Endothelial cell of umbilical vein (primary cell): ENCODE results near the gene CARS1. TPM values are rescaled to one million over a fixed set of nuclear protein-coding genes. Genes with fewer than 3 reads are reported as not detected.

Experiments
- BruUV-seq: library from RNA; stranded (reverse); fragments of 400-500 nt; replicated peaks from 2 replicates; lab custom pipeline; 2021; lab: Mats Ljungman, UMichigan
- CTCF ChIA-PET: fragments of 300-600, 350-600 bp; sonication (Branson Sonifier 250); formaldehyde crosslinking; loops from one replicate; lab custom pipeline; 2021; ENCODE audit warnings: antibody characterized with exemption, inconsistent platforms; lab: Charles Lee
- POLR2A ChIA-PET: fragments of 300-600, 350-600 bp; sonication (Branson Sonifier 250); formaldehyde crosslinking; loops from one replicate; lab custom pipeline; 2021; ENCODE audit warnings: antibody characterized with exemption, inconsistent platforms; lab: Charles Lee
- DNase-seq: peaks from one replicate; pipeline ENCODE4 v3.0.0-alpha.2; 2011; ENCODE audit warnings: low read depth, low spot score
- FAIRE-seq: peaks from 2 replicates; lab custom pipeline; 2011; peaks lifted over from hg19 to GRCh38; lab: Jason Lieb, UNC
- H2AFZ ChIP-seq: 2 replicates; pipeline ENCODE4 v1.6.0; 2012; ENCODE audit warnings: low read depth, low read length, control low read depth, inconsistent platforms
- H3K27ac ChIP-seq: 2 replicates; pipeline ENCODE4 v1.5.1; 2011; ENCODE audit warnings: low read depth, mild to moderate bottlenecking, control low read depth, low read length, moderate library complexity; ENCODE audit not compliant: insufficient read depth
- H3K27me3 ChIP-seq, 2 experiments: 2 replicates each; pipeline versions ENCODE4 v1.6.0 to v1.6.1; 2011; ENCODE audit warnings: low read length in 2 of 2, mixed read lengths in 1 of 2; ENCODE audit not compliant: control insufficient read depth in 2 of 2, insufficient read depth in 2 of 2
- H3K36me3 ChIP-seq, 2 experiments: 2 replicates in 1 of 2; 3 replicates in 1 of 2; pipeline ENCODE4 v1.5.1; 2011; ENCODE audit warnings: low read length in 2 of 2, mild to moderate bottlenecking in 1 of 2, moderate library complexity in 1 of 2; ENCODE audit not compliant: control insufficient read depth in 2 of 2, insufficient read depth in 2 of 2; ENCODE audit errors: extremely low read depth in 1 of 2
- H3K4me1 ChIP-seq: 3 replicates; pipeline ENCODE4 v1.5.1; 2011; ENCODE audit warnings: mild to moderate bottlenecking, low read length; ENCODE audit not compliant: control insufficient read depth, insufficient read depth; ENCODE audit errors: extremely low read depth
- H3K4me2 ChIP-seq: 2 replicates; pipeline ENCODE4 v1.6.1; 2011; ENCODE audit warnings: low read length, control low read depth, mixed read lengths; ENCODE audit not compliant: insufficient read depth
- H3K4me3 ChIP-seq, 3 experiments: fragments of 200-600 bp in 1 of 3; sonication (generic), shearing (Covaris generic) in 1 of 3; replicated peaks in 1 of 3; 2 replicates each; pipeline ENCODE4 v1.5.1; 2011 to 2016; ENCODE audit warnings: control low read depth in 3 of 3, low read length in 3 of 3, mild to moderate bottlenecking in 2 of 3, inconsistent platforms in 1 of 3, low read depth in 1 of 3, moderate library complexity in 1 of 3; ENCODE audit not compliant: insufficient read depth in 1 of 3
- H3K79me2 ChIP-seq: 2 replicates; pipeline ENCODE4 v1.6.0; 2012; ENCODE audit warnings: low read length, inconsistent platforms; ENCODE audit not compliant: control insufficient read depth, insufficient read depth
- H3K9ac ChIP-seq: replicated peaks from 2 replicates; pipeline ENCODE3; 2011; ENCODE audit warnings: low read length, control low read depth; ENCODE audit not compliant: insufficient read depth; ENCODE audit errors: extremely low read depth
- H3K9me1 ChIP-seq: replicated peaks from 3 replicates; pipeline ENCODE4 v1.6.0; 2011; ENCODE audit warnings: mild to moderate bottlenecking, low read length; ENCODE audit not compliant: control insufficient read depth, insufficient read depth; ENCODE audit errors: extremely low read depth
- H3K9me3 ChIP-seq: replicated peaks from 2 replicates; pipeline ENCODE4 v1.5.1; 2012; ENCODE audit warnings: low read length, inconsistent platforms; ENCODE audit not compliant: control insufficient read depth, insufficient read depth
- H4K20me1 ChIP-seq: replicated peaks from 2 replicates; pipeline ENCODE3; 2011; ENCODE audit warnings: mild to moderate bottlenecking, low read length; ENCODE audit not compliant: control insufficient read depth, insufficient read depth; ENCODE audit errors: extremely low read depth
- CTCF ChIP-seq, 2 donors: IDR thresholded peaks; 1 replicate in 1 of 2; 2 replicates in 1 of 2; pipeline ENCODE4 v1.5.1; 2011; ENCODE audit warnings: low read length in 2 of 2, mild to moderate bottlenecking in 2 of 2, moderate library complexity in 2 of 2, control low read depth in 1 of 2, inconsistent platforms in 1 of 2, low read depth in 1 of 2; ENCODE audit not compliant: insufficient read depth in 1 of 2; ENCODE audit errors: extremely low read depth in 1 of 2
- EZH2 ChIP-seq: IDR thresholded peaks from 2 replicates; pipeline ENCODE4 v1.6.1; 2012; ENCODE audit warnings: borderline replicate concordance, low read depth, mild to moderate bottlenecking, moderate library complexity, low read length, inconsistent platforms; ENCODE audit not compliant: severe bottlenecking
- GATA2 ChIP-seq: IDR thresholded peaks from 2 replicates; pipeline ENCODE4 v1.7.0; 2011; ENCODE audit warnings: low read depth, mild to moderate bottlenecking, moderate library complexity, mixed read lengths, low read length; ENCODE audit not compliant: insufficient read length, insufficient read depth
- JUN ChIP-seq: IDR thresholded peaks from 2 replicates; pipeline ENCODE4 v1.6.1; 2011; ENCODE audit warnings: borderline replicate concordance, low read depth; ENCODE audit not compliant: insufficient read length, insufficient read depth
- MAX ChIP-seq: IDR thresholded peaks from 2 replicates; pipeline ENCODE4 v1.6.1; 2011; ENCODE audit not compliant: insufficient read depth, insufficient read length
- MYC ChIP-seq: IDR thresholded peaks from one replicate; pipeline ENCODE4 v1.6.1; 2011; ENCODE audit warnings: mild to moderate bottlenecking, low read depth, low read length
- POLR2A ChIP-seq: IDR thresholded peaks from 2 replicates; pipeline ENCODE4 v1.6.1; 2012; ENCODE audit warnings: low read depth, mild to moderate bottlenecking, control low read depth, low read length
- dilution Hi-C: fragments of 300-500 bp; cut with MboI; formaldehyde crosslinking; loops from one replicate; pipeline ENCODE4 v1.15.0; 2019; ENCODE audit warnings: low sequenced_read_pairs; ENCODE audit not compliant: extremely low pct_ligation_motif_present
- intact Hi-C: fragments of 100-400 bp; cut with micrococcal nuclease; formaldehyde crosslinking; loops from one replicate; pipeline ENCODE4 v1.10.0; 2022
- polyA plus RNA-seq, 4 experiments: library from polyadenylated mRNA; depleted of rRNA in 3 of 4; stranded (reverse) in 3 of 4; unstranded in 1 of 4; fragments of >200 nt; gene quantifications; 2 replicates each; pipeline versions ENCODE4 v1.2.1 to v1.2.3, GENCODE V29; 2011 to 2012; ENCODE audit warnings: missing spikeins in 1 of 4
- total RNA-seq: library from RNA; stranded (reverse); gene quantifications from 2 replicates; pipeline ENCODE4 v1.2.3, GENCODE V29; 2021

The CARS1 gene
- total and polyA plus RNA-seq, 2 donors (not counting 3 experiments of a cell fraction or from before 2014, with no cell fraction given) = 43.5 to 66.2 TPM

- H3K9ac ChIP-seq = no peak overlapping the region
- no peak overlapping the region for H3K27ac ChIP-seq
- dilution Hi-C loops = no loop called here
- BruUV-seq = no TSS peak
- H3K4me2 ChIP-seq = no peak overlapping the region
- H3K9me3 ChIP-seq = no peaks in the 10 kb centered on the region
- intact Hi-C loops = no loop called here
- no peak overlapping the region for H2AFZ ChIP-seq
- H3K79me2 ChIP-seq = no peaks in the 10 kb centered on the region
- CTCF ChIA-PET = interaction anchor here (0.9 to 1.4 kb wide), 3 partner anchors 10 to 61 kb away, joined by 3 to 7 read pairs (median 3); no protein-coding TSS in a partner anchor
- DNase-seq (no peak), FAIRE-seq (no peak)
- POLR2A ChIA-PET = interaction anchor here (1.2 kb wide), 1 partner anchor 12 kb away, joined by 3 read pairs; no protein-coding TSS in a partner anchor
- no peaks in the 10 kb centered on the region for H3K4me1 ChIP-seq
- TF ChIP-seq POLR2A (no peak), EZH2 (no peak), MAX (no peak), JUN (no peak), CTCF (IDR thresholded peaks at IDR 0.05; ENCODE audit: extremely low read depth in 1 of 2, insufficient read depth in 1 of 2, low read depth in 1 of 2, low read length in 2 of 2) (no peak), GATA2 (no peak), MYC (no peak)
- H4K20me1 ChIP-seq = no peaks in the 10 kb centered on the region
- H3K27me3 ChIP-seq = peaks cover 0 to 4% of the 10 kb centered on the region in 2 experiments
- no peaks in the 10 kb centered on the region for H3K36me3 ChIP-seq
- H3K4me3 ChIP-seq = no peak overlapping the region
- no peaks in the 10 kb centered on the region for H3K9me1 ChIP-seq
Measured at GRCh38 chr11:3085052-3085451, 27.8 kb upstream of the CARS1 start.
